ENCODE data around the gene TOR4A. TPM values are rescaled to one million over a fixed set of nuclear protein-coding genes. Genes with fewer than 3 reads are reported as not detected.

TOR4A gene
- 19.9 to 27.5 TPM (median 25.0 TPM) in 5 replicates for total RNA-seq (2022; extraction: Qiagen RNA extraction)

DNA sequence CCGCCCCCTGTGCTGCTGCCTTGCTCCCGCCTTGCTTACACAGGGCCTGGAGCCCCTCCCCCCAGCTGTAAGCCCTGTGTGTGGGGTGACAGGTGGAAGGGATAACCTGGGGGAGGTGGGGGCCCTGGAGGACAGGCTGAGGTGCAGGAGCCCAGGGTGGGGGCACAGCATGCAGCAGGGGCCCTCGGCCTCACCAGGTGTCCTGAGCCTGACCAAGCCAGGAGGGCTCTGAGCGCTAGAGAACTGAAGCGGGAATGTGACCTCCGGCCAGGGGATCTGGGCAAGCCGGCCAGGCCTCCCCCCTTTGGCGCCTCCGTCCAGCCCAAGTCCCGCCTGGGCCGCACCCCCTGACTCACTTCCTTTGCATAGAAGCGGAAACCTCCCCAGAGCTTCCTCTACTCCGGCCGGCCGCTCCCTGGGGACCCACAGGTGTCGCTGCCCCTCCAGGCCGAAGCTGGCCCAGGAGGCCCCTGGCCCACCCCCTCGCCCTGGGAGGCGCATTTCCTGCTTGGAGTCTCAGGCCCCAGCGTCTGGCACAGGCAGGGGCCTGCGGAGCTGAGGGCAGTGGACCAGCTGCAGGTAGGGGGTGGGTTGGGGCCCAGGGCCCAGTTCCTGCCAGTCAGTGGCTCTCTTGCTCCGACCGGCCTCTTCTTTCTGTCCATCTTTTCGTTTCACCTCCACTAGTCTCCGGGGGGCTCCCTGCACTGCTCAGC, at the start of gene TOR4A:
TOR4A (plus strand) TSS at position 398 of the 713 bp plus-strand sequence. CDS start 964 bp downstream, outside the sequence.

DNA sequence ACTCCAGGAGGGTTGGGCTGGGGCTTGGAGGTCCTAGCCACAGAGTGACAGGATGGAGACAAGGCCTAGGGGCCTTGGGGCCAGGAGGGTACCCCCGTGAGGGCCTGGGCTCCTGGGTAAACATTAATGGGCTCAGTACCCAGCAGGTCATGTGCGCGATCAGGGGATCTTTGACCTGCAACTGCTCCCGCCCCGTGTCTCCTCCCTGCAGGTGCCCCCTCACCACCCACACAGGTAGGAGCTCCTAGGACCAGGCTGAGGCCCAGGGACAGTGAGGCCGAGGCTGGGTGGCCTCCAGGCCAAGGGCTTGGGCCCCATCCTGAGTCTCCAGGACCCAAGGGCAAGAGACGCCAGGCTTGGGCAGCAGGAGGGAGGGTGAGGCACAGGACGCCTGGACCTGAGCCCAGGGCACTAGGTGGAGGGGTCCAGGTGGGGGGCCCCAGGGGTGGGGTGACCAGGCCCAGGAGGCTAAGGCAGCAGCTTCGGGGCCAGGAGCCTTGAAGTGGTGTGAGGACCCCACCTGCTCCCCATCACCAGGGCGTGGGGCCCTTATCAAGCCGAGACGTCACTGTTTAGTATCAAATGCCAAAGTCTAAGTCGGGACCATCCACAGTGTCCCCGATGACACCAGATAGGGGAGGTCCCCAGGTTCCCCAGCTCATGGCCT, 46.7 kb upstream of the TOR4A start, which contains the start of gene SLC34A3:
SLC34A3 (plus strand) TSS at position 197 of the 667 bp plus-strand sequence. CDS start 802 bp downstream, outside the sequence.

DNA sequence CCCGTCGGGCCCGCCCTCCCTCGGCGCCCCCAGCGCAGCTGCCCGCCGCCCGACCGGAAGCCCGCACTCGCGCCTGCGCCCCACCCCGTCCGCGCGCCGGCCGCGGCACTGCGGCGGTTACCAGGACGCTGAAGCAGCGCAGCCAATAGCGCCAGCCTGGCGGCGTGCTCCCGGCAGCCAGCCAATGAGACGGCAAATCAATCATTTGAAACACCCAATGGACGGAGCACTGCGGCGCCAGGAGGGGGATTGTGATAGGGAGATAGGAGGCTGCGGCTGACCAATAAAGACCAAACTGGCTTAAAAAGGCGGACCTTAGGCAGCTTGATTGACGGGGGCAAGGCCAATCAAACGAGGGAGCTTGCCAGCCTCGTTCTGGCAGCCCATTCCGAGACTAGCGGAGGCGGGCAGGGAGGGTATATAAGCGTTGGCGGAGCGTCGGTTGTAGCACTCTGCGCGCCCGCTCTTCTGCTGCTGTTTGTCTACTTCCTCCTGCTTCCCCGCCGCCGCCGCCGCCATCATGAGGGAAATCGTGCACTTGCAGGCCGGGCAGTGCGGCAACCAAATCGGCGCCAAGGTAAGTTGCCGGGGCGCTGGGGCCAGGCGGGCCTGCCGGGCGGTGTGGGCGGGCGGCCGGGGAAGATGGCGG, 36.6 kb upstream of the TOR4A start, which contains the start of gene TUBB4B:
TUBB4B (plus strand) TSS at position 447 of the 649 bp plus-strand sequence; CDS start at position 521, 74 bp downstream.

DNA sequence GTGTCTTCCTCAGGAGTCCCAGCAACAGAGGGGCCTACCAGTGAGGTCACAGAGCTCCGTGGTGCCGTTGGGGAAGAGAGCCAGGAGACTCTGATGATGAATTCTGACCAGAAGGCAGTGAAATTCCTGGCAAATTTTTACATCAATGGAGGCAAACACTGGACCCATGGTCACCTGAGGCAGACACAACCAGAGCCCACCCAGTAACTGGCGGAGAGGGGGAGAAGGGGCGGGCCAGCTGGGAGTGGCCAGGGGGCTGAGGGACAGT, 26.4 kb upstream of the TOR4A start, which contains the start of gene STPG3:
STPG3 (plus strand) TSS at position 93 of the 268 bp plus-strand sequence; CDS start at position 94, 1 bp downstream.

DNA sequence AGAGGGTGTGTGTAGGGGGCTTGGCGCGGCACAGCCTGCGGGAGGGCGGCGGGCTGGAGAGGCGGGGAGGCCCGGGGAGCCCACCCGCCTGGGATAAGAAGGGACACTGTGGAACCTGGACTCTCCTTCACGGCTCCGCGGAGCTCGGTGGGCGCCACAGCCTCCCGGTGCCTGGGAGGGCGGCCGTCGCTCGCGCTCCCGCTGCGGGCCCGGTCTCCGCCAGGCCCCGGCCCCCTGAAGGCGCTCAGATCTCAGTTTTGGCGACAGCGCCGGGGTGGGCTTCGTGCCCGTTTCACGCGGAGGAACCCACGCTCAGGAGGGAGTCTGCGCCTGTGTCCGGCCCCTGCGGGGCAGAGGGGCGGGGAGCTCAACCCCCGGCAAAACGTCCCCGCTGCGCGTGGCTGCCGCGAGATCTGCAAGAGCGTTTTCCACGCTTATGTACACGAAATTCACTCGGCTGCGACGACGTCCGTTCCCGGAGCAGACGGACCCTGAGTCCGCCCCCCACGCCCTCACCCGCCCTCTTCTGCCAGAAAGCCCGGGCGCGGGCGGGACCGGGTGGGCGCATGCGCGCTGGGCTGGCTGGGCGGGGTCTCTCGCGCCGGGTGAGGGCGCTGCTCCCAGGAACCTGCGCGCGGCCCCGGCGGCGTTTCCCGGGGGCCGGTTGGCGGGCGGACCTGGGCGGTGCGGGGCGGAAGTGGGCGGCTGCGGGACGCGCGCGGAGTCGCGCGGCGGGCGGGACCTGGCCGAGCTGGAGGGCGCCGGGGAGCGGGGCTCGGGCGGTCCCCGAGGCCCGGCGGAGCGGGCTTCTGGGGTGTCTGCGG, 22.7 kb upstream of the TOR4A start, which contains the start of gene NELFB:
NELFB (plus strand) TSS at position 704 of the 824 bp plus-strand sequence.

DNA sequence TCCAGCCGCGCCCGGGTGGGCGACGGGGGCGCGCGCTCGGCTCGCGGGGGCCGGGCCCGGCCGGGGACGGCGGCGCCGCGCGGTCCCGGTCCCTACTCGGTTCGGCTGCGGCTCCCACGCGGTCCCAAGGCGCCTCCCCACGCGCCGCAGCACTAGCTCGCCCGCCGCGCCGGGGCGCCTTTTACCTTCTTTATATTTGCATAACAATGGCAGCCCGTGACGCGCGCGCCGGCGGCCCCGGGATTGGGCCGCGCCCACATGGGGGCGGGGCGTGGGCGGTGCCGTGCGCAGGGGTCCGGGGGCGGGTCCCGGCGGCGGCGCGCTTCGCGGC, 24.6 kb downstream of the TOR4A start, which contains the start of gene NRARP:
NRARP (minus strand) TSS at position 154 of the 331 bp plus-strand sequence. CDS start 343 bp downstream, outside the sequence.

Other genes with a start within 250 kb of the TOR4A start
- 22.8 to 26.7 TPM (median 24.4 TPM) in 5 replicates for gene ABCA2, start 249.5 kb upstream of the TOR4A start, total RNA-seq (2022; extraction: Qiagen RNA extraction)
- gene FUT7, start 245.6 kb upstream of the TOR4A start, total RNA-seq (2022; extraction: Qiagen RNA extraction): 0.05 to 0.08 TPM (median 0.06 TPM) in 4 of 5 replicates, not detected in the other
- 44.0 to 83.3 TPM (median 79.5 TPM) in 5 replicates for gene NPDC1, start 231.5 kb upstream of the TOR4A start, total RNA-seq (2022; extraction: Qiagen RNA extraction)
- gene ENTPD2, start 223.7 kb upstream of the TOR4A start, total RNA-seq (2022; extraction: Qiagen RNA extraction): 3.3 to 4.5 TPM (median 3.5 TPM) in 5 replicates
- 17.6 to 24.7 TPM (median 21.7 TPM) in 5 replicates for gene SAPCD2, start 207.2 kb upstream of the TOR4A start, total RNA-seq (2022; extraction: Qiagen RNA extraction)
- gene UAP1L1, start 200.2 kb upstream of the TOR4A start, total RNA-seq (2022; extraction: Qiagen RNA extraction): 10.8 to 13.9 TPM (median 11.0 TPM) in 5 replicates
- 48.0 to 53.7 TPM (median 49.8 TPM) in 5 replicates for gene MAN1B1, start 190.7 kb upstream of the TOR4A start, total RNA-seq (2022; extraction: Qiagen RNA extraction)
- gene DPP7, start 163.0 kb upstream of the TOR4A start, total RNA-seq (2022; extraction: Qiagen RNA extraction): 70.6 to 111 TPM (median 110 TPM) in 5 replicates
- gene GRIN1, start 138.6 kb upstream of the TOR4A start, total RNA-seq (2022; extraction: Qiagen RNA extraction): 0.22 to 0.66 TPM (median 0.45 TPM) in 5 replicates
- gene LRRC26, start 107.7 kb upstream of the TOR4A start, total RNA-seq (2022; extraction: Qiagen RNA extraction): 0.41 to 1.7 TPM (median 0.93 TPM) in 5 replicates
- gene TMEM210, start 105.7 kb upstream of the TOR4A start, total RNA-seq (2022; extraction: Qiagen RNA extraction): not detected in 5 replicates
- 26.9 to 35.9 TPM (median 31.9 TPM) in 5 replicates for gene ANAPC2, start 89.2 kb upstream of the TOR4A start, total RNA-seq (2022; extraction: Qiagen RNA extraction)
- gene SSNA1, start 89.0 kb upstream of the TOR4A start, total RNA-seq (2022; extraction: Qiagen RNA extraction): 92.8 to 153 TPM (median 142 TPM) in 5 replicates
- 9.2 to 11.6 TPM (median 10.2 TPM) in 5 replicates for gene TPRN, start 77.0 kb upstream of the TOR4A start, total RNA-seq (2022; extraction: Qiagen RNA extraction)
- gene TMEM203, start 72.1 kb upstream of the TOR4A start, total RNA-seq (2022; extraction: Qiagen RNA extraction): 35.3 to 45.9 TPM (median 45.0 TPM) in 5 replicates
- 14.8 to 16.5 TPM (median 15.2 TPM) in 5 replicates for gene NDOR1, start 72.0 kb upstream of the TOR4A start, total RNA-seq (2022; extraction: Qiagen RNA extraction)
- 1.2 to 1.9 TPM (median 1.7 TPM) in 5 replicates for gene RNF208, start 55.5 kb upstream of the TOR4A start, total RNA-seq (2022; extraction: Qiagen RNA extraction)
- 3.0 to 5.5 TPM (median 4.2 TPM) in 5 replicates for gene CYSRT1, start 52.6 kb upstream of the TOR4A start, total RNA-seq (2022; extraction: Qiagen RNA extraction)
- gene RNF224, start 50.2 kb upstream of the TOR4A start, total RNA-seq (2022; extraction: Qiagen RNA extraction): 0.07 to 0.24 TPM (median 0.14 TPM) in 5 replicates
- 0.05 to 0.16 TPM (median 0.07 TPM) in 4 of 5 replicates, not detected in the other for gene SLC34A3, start 46.8 kb upstream of the TOR4A start, total RNA-seq (2022; extraction: Qiagen RNA extraction)
- gene TUBB4B, start 36.4 kb upstream of the TOR4A start, total RNA-seq (2022; extraction: Qiagen RNA extraction): 681 to 782 TPM (median 752 TPM) in 5 replicates
- not detected in 5 replicates for gene STPG3, start 26.4 kb upstream of the TOR4A start, total RNA-seq (2022; extraction: Qiagen RNA extraction)
- 52.4 to 60.5 TPM (median 56.8 TPM) in 5 replicates for gene NELFB, start 22.4 kb upstream of the TOR4A start, total RNA-seq (2022; extraction: Qiagen RNA extraction)
- 2.5 to 5.1 TPM (median 3.9 TPM) in 5 replicates for gene NRARP, start 24.5 kb downstream of the TOR4A start, total RNA-seq (2022; extraction: Qiagen RNA extraction)
- 4.4 to 6.8 TPM (median 6.5 TPM) in 5 replicates for gene EXD3, start 145.4 kb downstream of the TOR4A start, total RNA-seq (2022; extraction: Qiagen RNA extraction)
- gene NOXA1, start 145.7 kb downstream of the TOR4A start, total RNA-seq (2022; extraction: Qiagen RNA extraction): 0.79 to 1.8 TPM (median 1.7 TPM) in 5 replicates
- gene ENTPD8, start 163.6 kb downstream of the TOR4A start, total RNA-seq (2022; extraction: Qiagen RNA extraction): 0.09 to 0.24 TPM (median 0.14 TPM) in 5 replicates
- gene NSMF, start 181.6 kb downstream of the TOR4A start, total RNA-seq (2022; extraction: Qiagen RNA extraction): 33.9 to 42.1 TPM (median 40.2 TPM) in 5 replicates

Data from A549 treated with Hydrocortisone at 1 μM for 4 hours (cell line).